A673 (cell line): Measurements from ENCODE around the gene CXXC1. TPM values are rescaled to one million over a fixed set of nuclear protein-coding genes. Genes with fewer than 3 reads are reported as not detected.
"Not testable (repeated sequence)": the region's sequence is repeated elsewhere in the genome, so short reads cannot be mapped to it uniquely, and the experiment has no call there.

ENCODE experiments used
- BruUV-seq: library from RNA; stranded (reverse); fragments of 400-500 nt; replicated peaks from 2 replicates; lab custom pipeline; 2021; lab: Mats Ljungman, UMichigan
- CTCF ChIA-PET: fragments of 300-600 bp; sonication (Branson Sonifier 250); formaldehyde crosslinking; loops from one replicate; lab custom pipeline; 2022; ENCODE audit warnings: antibody characterized with exemption; lab: Charles Lee
- POLR2A ChIA-PET: fragments of 300-600 bp; sonication (Branson Sonifier 250); formaldehyde crosslinking; loops from one replicate; lab custom pipeline; 2022; ENCODE audit warnings: antibody characterized with exemption; ENCODE audit not compliant: low non-redundant PET; lab: Charles Lee
- DNase-seq: peaks from one replicate; pipeline ENCODE4 v3.0.0-alpha.2; 2015; ENCODE audit warnings: low spot score
- H3K27ac ChIP-seq: fragments of 200-600 bp; sonication (generic); 2 replicates; pipeline ENCODE4 v1.5.1; 2016; ENCODE audit warnings: mixed run types, low read depth, mild to moderate bottlenecking, mixed read lengths, antibody characterized with exemption, low read length; ENCODE audit not compliant: poor library complexity, severe bottlenecking
- H3K27me3 ChIP-seq: fragments of 200-600 bp; sonication (generic); replicated peaks from 2 replicates; pipeline ENCODE4 v1.6.1; 2017; ENCODE audit warnings: mixed run types, low read depth, mild to moderate bottlenecking, mixed read lengths, antibody characterized with exemption, low read length; ENCODE audit not compliant: insufficient read depth, poor library complexity
- H3K36me3 ChIP-seq: fragments of 200-600 bp; sonication (generic); 2 replicates; pipeline ENCODE4 v1.6.1; 2016; ENCODE audit warnings: mixed run types, mild to moderate bottlenecking, mixed read lengths, antibody characterized with exemption, low read length; ENCODE audit not compliant: insufficient read depth, poor library complexity, severe bottlenecking
- H3K4me1 ChIP-seq: fragments of 200-600 bp; sonication (generic); 2 replicates; pipeline ENCODE4 v1.6.1; 2017; ENCODE audit warnings: mixed run types, mild to moderate bottlenecking, mixed read lengths, antibody characterized with exemption, low read length; ENCODE audit not compliant: insufficient read depth, poor library complexity, severe bottlenecking
- H3K4me3 ChIP-seq: fragments of 200-600 bp; sonication (generic); 2 replicates; pipeline ENCODE4 v1.5.1; 2016; ENCODE audit warnings: low read depth, mixed run types, mild to moderate bottlenecking, mixed read lengths, low read length; ENCODE audit not compliant: poor library complexity, severe bottlenecking
- H3K9me3 ChIP-seq: fragments of 200-600 bp; sonication (generic); 2 replicates; pipeline ENCODE4 v1.6.1; 2016; ENCODE audit warnings: mixed run types, low read depth, mild to moderate bottlenecking, mixed read lengths, antibody characterized with exemption, low read length; ENCODE audit not compliant: poor library complexity, severe bottlenecking
- EZH2 ChIP-seq: fragments of 200-600 bp; sonication (generic); IDR thresholded peaks from 2 replicates; pipeline ENCODE4 v1.6.1; 2017; ENCODE audit warnings: borderline replicate concordance, low read depth, mild to moderate bottlenecking, mixed read lengths, antibody characterized with exemption, low read length; ENCODE audit not compliant: poor library complexity, severe bottlenecking
- intact Hi-C: fragments of 100-400 bp; cut with micrococcal nuclease; formaldehyde crosslinking; loops from one replicate; pipeline ENCODE4 v1.10.0; 2022; ENCODE audit not compliant: unreplicated experiment
- total RNA-seq: library from RNA; stranded (reverse); gene quantifications from 2 replicates; pipeline ENCODE4 v1.2.3, GENCODE V29; 2021
- TF ChIP-seq, protein P1 (sequence below): fragments of 300-800, 200-600 bp; sonication (generic); conservative IDR thresholded peaks from 2 replicates; pipeline ENCODE4 v1.5.1; 2017; ENCODE audit warnings: low read depth, mild to moderate bottlenecking, antibody characterized with exemption, low read length, moderate library complexity, mixed read lengths

The CXXC1 gene
- total RNA-seq, 1 experiment from 2014 or later = 94.5 TPM

DNA sequence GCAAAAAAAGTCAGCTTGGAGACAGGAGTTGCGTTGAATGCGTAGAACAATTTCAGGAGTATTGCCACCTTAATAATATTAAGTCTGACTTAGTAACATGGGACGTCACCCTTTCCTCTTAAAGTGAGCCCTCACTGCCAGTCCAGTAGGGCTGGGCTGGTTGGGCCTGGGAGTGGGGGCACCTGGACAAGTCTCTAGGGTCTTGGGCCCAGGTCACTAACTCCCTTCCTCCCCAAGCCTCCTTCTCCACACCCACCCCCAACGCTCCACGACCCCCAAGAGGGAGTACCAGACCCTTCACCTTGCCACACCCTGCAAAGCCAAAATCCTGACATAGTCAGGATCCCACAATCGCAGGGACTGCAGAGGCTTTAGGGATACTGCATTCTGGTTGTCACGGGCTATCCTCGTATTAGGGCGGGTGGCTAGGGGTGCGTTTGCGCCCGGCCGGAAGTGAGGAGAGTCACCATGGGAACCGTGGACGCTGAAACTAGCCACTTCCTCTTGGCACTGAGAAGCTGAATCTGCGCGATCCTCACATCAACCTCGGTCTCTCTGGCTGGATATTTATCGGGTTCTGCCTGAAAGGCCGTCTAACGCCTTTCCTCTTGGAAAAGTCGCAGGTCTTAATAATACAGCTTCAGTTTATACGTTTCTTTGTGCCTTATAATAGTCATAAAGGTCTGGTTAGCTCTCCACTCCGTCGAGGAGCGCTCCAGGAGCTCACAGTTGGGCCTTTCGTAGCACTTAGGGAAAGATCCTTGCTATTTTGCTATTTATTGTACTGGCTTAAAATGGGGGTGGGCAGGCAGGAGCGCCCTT is 10.3 kb upstream of the CXXC1 start:
- ChIA-PET POLR2A (no interaction called here), CTCF (interaction anchor here (0.6 kb wide), 1 partner anchor 87 kb away, joined by 4 read pairs; no protein-coding TSS in a partner anchor)
- no TSS peak for BruUV-seq
- TF ChIP-seq EZH2 = no peak
- TF ChIP-seq, protein P1, sequence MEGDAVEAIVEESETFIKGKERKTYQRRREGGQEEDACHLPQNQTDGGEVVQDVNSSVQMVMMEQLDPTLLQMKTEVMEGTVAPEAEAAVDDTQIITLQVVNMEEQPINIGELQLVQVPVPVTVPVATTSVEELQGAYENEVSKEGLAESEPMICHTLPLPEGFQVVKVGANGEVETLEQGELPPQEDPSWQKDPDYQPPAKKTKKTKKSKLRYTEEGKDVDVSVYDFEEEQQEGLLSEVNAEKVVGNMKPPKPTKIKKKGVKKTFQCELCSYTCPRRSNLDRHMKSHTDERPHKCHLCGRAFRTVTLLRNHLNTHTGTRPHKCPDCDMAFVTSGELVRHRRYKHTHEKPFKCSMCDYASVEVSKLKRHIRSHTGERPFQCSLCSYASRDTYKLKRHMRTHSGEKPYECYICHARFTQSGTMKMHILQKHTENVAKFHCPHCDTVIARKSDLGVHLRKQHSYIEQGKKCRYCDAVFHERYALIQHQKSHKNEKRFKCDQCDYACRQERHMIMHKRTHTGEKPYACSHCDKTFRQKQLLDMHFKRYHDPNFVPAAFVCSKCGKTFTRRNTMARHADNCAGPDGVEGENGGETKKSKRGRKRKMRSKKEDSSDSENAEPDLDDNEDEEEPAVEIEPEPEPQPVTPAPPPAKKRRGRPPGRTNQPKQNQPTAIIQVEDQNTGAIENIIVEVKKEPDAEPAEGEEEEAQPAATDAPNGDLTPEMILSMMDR = no peak
- Histone ChIP-seq H3K27ac (no peak overlapping the region), H3K4me3 (peak overlapping the region; percentile 33), H3K36me3 (no peaks in the 10 kb centered on the region), H3K27me3 (peaks cover 26% of the 10 kb centered on the region), H3K4me1 (no peaks in the 10 kb centered on the region), H3K9me3 (no peaks in the 10 kb centered on the region)
- intact Hi-C loops = no loop called here
- DNase-seq = peak; percentile 66

DNA sequence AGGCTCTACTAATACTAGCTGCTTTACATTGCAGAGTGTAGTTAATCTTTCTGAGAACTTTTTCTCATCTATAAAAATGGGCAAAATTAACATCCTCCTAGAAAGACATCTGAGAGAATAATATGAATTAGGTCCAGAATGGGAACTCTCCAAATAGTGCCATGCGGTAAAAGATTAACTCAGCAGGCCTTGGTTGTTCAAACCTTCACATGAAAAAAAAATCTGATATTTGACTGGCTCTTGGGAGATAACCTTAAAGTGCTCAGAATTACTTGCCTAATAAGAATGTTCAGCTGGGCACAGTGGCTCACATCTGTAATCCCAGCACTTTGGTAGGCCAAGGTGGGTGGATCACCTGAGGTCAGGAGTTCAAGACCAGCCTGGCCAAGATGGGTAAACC is 5.5 kb upstream of the CXXC1 start:
- BruUV-seq = no TSS peak
- Histone ChIP-seq H3K36me3 (no peaks in the 10 kb centered on the region), H3K4me3 (no peak overlapping the region), H3K27me3 (no peaks in the 10 kb centered on the region), H3K4me1 (no peaks in the 10 kb centered on the region), H3K27ac (no peak overlapping the region), H3K9me3 (no peaks in the 10 kb centered on the region)
- no peak for TF ChIP-seq EZH2
- TF ChIP-seq, protein P1 = no peak
- CTCF ChIA-PET = no interaction called here
- no peak for DNase-seq
- intact Hi-C loops = no loop called here
- POLR2A ChIA-PET = no interaction called here

DNA sequence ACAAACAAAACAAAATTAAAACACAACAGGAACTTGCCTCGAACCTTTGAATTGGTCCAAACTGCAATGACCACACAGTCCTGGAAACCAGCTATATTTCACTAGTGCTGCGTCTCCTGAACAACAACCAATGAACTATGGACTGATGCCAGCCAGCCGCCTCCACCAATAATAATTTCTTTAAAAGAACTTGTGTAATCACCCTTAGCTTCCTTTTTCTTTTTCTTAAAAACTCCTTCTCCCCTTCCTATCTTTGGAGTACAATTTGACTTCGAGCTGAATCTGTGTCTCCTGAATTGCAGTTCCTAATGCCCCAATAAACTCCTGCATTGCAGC is 1.6 kb upstream of the CXXC1 start:
- POLR2A ChIA-PET = no interaction called here
- H3K27me3 ChIP-seq = no peaks in the 10 kb centered on the region
- no peak overlapping the region for H3K27ac ChIP-seq
- H3K4me3 ChIP-seq = no peak overlapping the region
- H3K9me3 ChIP-seq = no peaks in the 10 kb centered on the region
- TF ChIP-seq, protein P1 = no peak
- no peak for TF ChIP-seq EZH2
- CTCF ChIA-PET = no interaction called here
- BruUV-seq = no TSS peak
- DNase-seq = no peak
- H3K36me3 ChIP-seq = peaks cover 12% of the 10 kb centered on the region
- intact Hi-C loops = no loop called here
- H3K4me1 ChIP-seq = no peaks in the 10 kb centered on the region

DNA sequence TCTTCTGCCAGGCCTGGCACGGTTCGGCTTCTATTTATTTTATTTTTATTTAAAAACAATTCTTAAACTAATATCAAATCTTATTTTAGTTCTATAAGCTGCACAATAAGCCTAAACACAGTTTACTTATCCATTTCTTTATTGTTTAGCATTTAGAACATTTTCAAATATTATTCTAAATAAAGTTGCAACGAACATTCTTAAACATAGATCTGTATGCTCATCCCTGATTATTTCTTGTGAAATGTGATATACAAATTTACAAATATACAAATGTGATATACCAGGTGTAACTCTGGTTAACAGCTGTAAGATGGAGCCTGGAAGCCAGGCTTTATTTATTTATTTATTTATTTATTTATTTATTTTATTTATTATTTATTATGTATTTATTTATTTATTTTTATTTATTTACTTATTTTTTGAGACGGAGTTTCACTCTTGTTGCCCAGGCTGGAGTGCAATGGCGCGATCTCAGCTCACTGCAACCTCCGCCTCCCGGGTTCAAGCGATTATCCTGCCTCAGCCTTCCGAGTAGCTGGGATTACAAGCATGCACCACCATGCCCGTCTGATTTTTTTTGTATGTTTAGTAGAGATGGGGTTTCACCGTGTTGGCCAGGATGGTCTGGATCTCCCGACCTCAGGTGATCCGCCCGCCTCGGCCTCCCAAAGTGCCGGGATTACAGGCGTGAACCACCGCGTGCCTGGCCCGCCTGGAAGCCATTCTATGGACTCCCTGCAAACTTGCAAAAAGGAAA is 1.0 kb upstream of the CXXC1 start:
- POLR2A ChIA-PET, H3K9me3 ChIP-seq, DNase-seq, H3K4me1 ChIP-seq, CTCF ChIA-PET, H3K27me3 ChIP-seq, intact Hi-C loops, BruUV-seq: not testable (repeated sequence)
- Histone ChIP-seq H3K36me3 (peaks cover 18% of the 10 kb centered on the region), H3K4me3 (peak overlapping the region; percentile 86), H3K27ac (peak overlapping the region; percentile 64)
